Measurements from ENCODE around the gene KCNAB2.

The KCNAB2 gene

GRCh38 chr1:6090996-6091822 is 45.5 kb downstream of the KCNAB2 start:
- H3K4me3 ChIP-seq (ENCODE audit: low read depth, low read length), result no peak overlapping the region
- no peak for DNase-seq (ENCODE audit: low read depth)

GRCh38 chr1:6091823-6092109 is 46.1 kb downstream of the KCNAB2 start:
- H3K4me3 ChIP-seq (ENCODE audit: low read depth, low read length), result no peak overlapping the region
- no peak for DNase-seq (ENCODE audit: low read depth)

- DNase-seq (ENCODE audit: low read depth), result no peak
- H3K4me3 ChIP-seq (ENCODE audit: low read depth, low read length), result no peak overlapping the region
Measured at GRCh38 chr1:6092211-6092610, 46.5 kb downstream of the KCNAB2 start.

GRCh38 chr1:6093071-6093470 is 47.4 kb downstream of the KCNAB2 start:
- H3K4me3 ChIP-seq (ENCODE audit: low read depth, low read length), result no peak overlapping the region
- DNase-seq (ENCODE audit: low read depth), result no peak

- no peak overlapping the region for H3K4me3 ChIP-seq (ENCODE audit: low read depth, low read length)
- DNase-seq (ENCODE audit: low read depth), result no peak
Measured at GRCh38 chr1:6093611-6094010, 47.9 kb downstream of the KCNAB2 start.

- H3K4me3 ChIP-seq (ENCODE audit: low read depth, low read length), result no peak overlapping the region
- DNase-seq (ENCODE audit: low read depth), result no peak
Measured at GRCh38 chr1:6094246-6094645, 48.6 kb downstream of the KCNAB2 start.

- no peak for DNase-seq (ENCODE audit: low read depth)
- no peak overlapping the region for H3K4me3 ChIP-seq (ENCODE audit: low read depth, low read length)
Measured at GRCh38 chr1:6094801-6095505, 49.3 kb downstream of the KCNAB2 start.

GRCh38 chr1:6095511-6096242 is 50.0 kb downstream of the KCNAB2 start:
- no peak for DNase-seq (ENCODE audit: low read depth)
- no peak overlapping the region for H3K4me3 ChIP-seq (ENCODE audit: low read depth, low read length)

GRCh38 chr1:6096243-6097116 is 50.8 kb downstream of the KCNAB2 start:
- no peak for DNase-seq (ENCODE audit: low read depth)

GRCh38 chr1:6097117-6097595 is 51.5 kb downstream of the KCNAB2 start:
- no peak for DNase-seq (ENCODE audit: low read depth)
- no peak overlapping the region for H3K4me3 ChIP-seq (ENCODE audit: low read depth, low read length)

More at GRCh38 chr1:6096243-6097116, 50.8 kb downstream of the KCNAB2 start:
- no peak overlapping the region for H3K4me3 ChIP-seq (ENCODE audit: low read depth, low read length)

- H3K4me3 ChIP-seq (ENCODE audit: low read depth, low read length), result no peak overlapping the region
- no peak for DNase-seq (ENCODE audit: low read depth)
Measured at GRCh38 chr1:6097824-6098223, 52.1 kb downstream of the KCNAB2 start.

GRCh38 chr1:6098303-6099215 is 52.9 kb downstream of the KCNAB2 start:
- DNase-seq (ENCODE audit: low read depth), result peak; percentile 28
- H3K4me3 ChIP-seq (ENCODE audit: low read depth, low read length), result no peak overlapping the region

GRCh38 chr1:6099297-6099696 is 53.6 kb downstream of the KCNAB2 start:
- DNase-seq (ENCODE audit: low read depth), result no peak

GRCh38 chr1:6099787-6100765 is 54.4 kb downstream of the KCNAB2 start:
- no peak overlapping the region for H3K4me3 ChIP-seq (ENCODE audit: low read depth, low read length)
- DNase-seq (ENCODE audit: low read depth), result no peak

More at GRCh38 chr1:6099297-6099696, 53.6 kb downstream of the KCNAB2 start:
- H3K4me3 ChIP-seq (ENCODE audit: low read depth, low read length), result no peak overlapping the region

GRCh38 chr1:6100861-6101783 is 55.4 kb downstream of the KCNAB2 start:
- H3K4me3 ChIP-seq (ENCODE audit: low read depth, low read length), result no peak overlapping the region
- DNase-seq (ENCODE audit: low read depth), result no peak

- no peak for DNase-seq (ENCODE audit: low read depth)
- H3K4me3 ChIP-seq (ENCODE audit: low read depth, low read length), result no peak overlapping the region
Measured at GRCh38 chr1:6101826-6102531, 56.3 kb downstream of the KCNAB2 start.
